Body of pancreas (tissue), 4 donors: ENCODE measurements around the gene L3MBTL3. TPM values are rescaled to one million over a fixed set of nuclear protein-coding genes. Genes with fewer than 3 reads are reported as not detected.

Experiments used
- ATAC-seq: fragments of 150-250 bp; one replicate; pipeline ENCODE4 v1.9.1; 2016
- DNase-seq, 4 donors: peaks; one replicate each; pipeline ENCODE4 v3.0.0-alpha.2; 2019
- H3K27ac ChIP-seq, 4 donors: fragments of 200-600 bp; sonication (generic); 1 replicate in 3 of 4; 2 replicates in 1 of 4; pipeline versions ENCODE4 v1.5.1 to v1.6.1; 2016 to 2019; ENCODE audit warnings: mild to moderate bottlenecking in 1 of 4, mixed read lengths in 1 of 4, moderate library complexity in 1 of 4
- H3K27me3 ChIP-seq, 2 donors: fragments of 200-600 bp; sonication (generic); one replicate each; pipeline ENCODE4 v1.6.0; 2016; ENCODE audit warnings: mild to moderate bottlenecking in 1 of 2
- H3K36me3 ChIP-seq, 2 donors: fragments of 200-600 bp; sonication (generic); replicated peaks in 1 of 2; 2 replicates each; pipeline ENCODE4 v1.5.1; 2016; ENCODE audit warnings: low read depth in 2 of 2; ENCODE audit not compliant: insufficient read depth in 1 of 2
- H3K4me1 ChIP-seq: fragments of 200-600 bp; sonication (generic); one replicate; pipeline ENCODE4 v1.6.0; 2016
- H3K4me3 ChIP-seq, 2 donors: fragments of 200-600 bp; sonication (generic); 1 replicate in 1 of 2; 2 replicates in 1 of 2; pipeline ENCODE4 v1.5.1; 2016 to 2019
- H3K9me3 ChIP-seq, 3 donors: fragments of 200-600 bp; sonication (generic); 1 replicate in 2 of 3; 2 replicates in 1 of 3; pipeline ENCODE4 v1.5.1; 2016
- POLR2A ChIP-seq, 3 donors: fragments of 450-650 bp; IDR thresholded peaks; one replicate each; pipeline ENCODE4 v1.6.1; 2016; ENCODE audit warnings: antibody characterized with exemption in 3 of 3, mild to moderate bottlenecking in 2 of 3
- WGBS, 2 donors: methylation state at CpG; one replicate each; pipeline ENCODE4 v1.1.5; 2017; 5-methylcytosine and 5-hydroxymethylcytosine counted together
- intact Hi-C: fragments of 100-400 bp; cut with DNase I; formaldehyde crosslinking; loops from one replicate; pipeline ENCODE4 v1.15.1; 2023
- total RNA-seq, 2 donors: library from RNA; depleted of rRNA; stranded (reverse); fragments of >200 nt; gene quantifications; one replicate each; pipeline ENCODE4 v1.1.0, GENCODE V29; 2016
- TF ChIP-seq, protein P1 (sequence below), 7 experiments: fragments of 450-650 bp in 4 of 7; fragments of 200-600 bp in 3 of 7; sonication (generic) in 3 of 7; IDR thresholded peaks; one replicate each; pipeline ENCODE4 v1.5.1; 2016 to 2019; ENCODE audit warnings: antibody characterized with exemption in 7 of 7

Gene L3MBTL3
- total RNA-seq, 2 donors from 2014 or later: 3.4 to 12.5 TPM

DNA sequence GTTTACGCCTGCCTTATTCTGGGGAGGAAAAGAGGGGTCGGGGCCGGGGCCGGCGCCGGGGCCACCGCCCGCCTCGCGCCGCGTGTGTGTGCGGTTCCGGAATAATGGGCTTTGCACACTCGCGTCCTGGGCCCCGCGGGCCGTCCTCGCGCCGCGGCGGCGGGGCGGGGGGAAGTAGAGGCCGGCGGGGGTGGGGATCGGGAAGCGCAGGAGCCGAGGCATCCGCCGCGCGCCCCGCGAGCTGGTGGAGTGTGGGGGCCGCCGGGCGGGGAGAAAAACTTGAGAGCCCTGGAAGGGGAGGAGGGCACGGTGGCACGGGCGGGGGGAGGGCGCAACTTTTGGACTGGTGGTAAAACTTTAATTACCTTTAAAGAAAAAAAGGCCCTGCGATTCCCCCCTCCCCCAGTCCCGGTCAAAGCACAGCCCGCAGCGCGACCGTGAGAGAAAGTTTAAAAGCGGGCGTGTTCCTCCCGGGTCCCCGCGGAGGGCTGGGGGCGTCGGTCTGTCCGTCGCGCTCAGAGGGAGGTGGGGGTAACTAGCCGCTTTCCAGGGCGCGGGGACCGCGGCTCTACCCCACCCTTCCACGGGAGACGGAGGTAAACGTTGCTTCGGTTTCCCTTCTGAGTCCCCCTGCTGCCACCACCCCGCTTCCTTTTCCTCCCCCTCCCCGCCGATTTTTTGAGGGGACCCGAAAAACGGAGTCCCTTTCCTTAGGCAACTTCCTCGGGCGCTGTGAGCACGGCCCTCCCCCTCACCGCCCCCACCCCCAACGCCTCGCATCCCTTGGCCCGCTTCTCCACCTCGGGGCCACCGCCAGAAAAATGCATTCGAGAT lies 1.9 kb downstream of the L3MBTL3 start:
- Histone ChIP-seq H3K27me3 (no peaks in the 10 kb centered on the region), H3K9me3 (no peaks in the 10 kb centered on the region), H3K4me1 (no peaks in the 10 kb centered on the region), H3K36me3 (no peaks in the 10 kb centered on the region), H3K27ac (peak overlapping the region; percentile 6 to 63 (median 38)), H3K4me3 (peak overlapping the region; percentile 35 to 68)
- peak; percentile 13 for ATAC-seq
- whole genome bisulfite sequencing, 2 donors: 0 to 1% methylated on average over 41 to 56 of the region's 84 CpGs
- TF ChIP-seq, protein P1, sequence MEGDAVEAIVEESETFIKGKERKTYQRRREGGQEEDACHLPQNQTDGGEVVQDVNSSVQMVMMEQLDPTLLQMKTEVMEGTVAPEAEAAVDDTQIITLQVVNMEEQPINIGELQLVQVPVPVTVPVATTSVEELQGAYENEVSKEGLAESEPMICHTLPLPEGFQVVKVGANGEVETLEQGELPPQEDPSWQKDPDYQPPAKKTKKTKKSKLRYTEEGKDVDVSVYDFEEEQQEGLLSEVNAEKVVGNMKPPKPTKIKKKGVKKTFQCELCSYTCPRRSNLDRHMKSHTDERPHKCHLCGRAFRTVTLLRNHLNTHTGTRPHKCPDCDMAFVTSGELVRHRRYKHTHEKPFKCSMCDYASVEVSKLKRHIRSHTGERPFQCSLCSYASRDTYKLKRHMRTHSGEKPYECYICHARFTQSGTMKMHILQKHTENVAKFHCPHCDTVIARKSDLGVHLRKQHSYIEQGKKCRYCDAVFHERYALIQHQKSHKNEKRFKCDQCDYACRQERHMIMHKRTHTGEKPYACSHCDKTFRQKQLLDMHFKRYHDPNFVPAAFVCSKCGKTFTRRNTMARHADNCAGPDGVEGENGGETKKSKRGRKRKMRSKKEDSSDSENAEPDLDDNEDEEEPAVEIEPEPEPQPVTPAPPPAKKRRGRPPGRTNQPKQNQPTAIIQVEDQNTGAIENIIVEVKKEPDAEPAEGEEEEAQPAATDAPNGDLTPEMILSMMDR (IDR thresholded peaks at IDR 0.05): no peak
- no peak for TF ChIP-seq POLR2A (IDR thresholded peaks at IDR 0.05)
- peak; percentile 10 to 32 (median 24) for DNase-seq
- intact Hi-C loops: no loop called here

GRCh38 chr6:130020907-130021629 lies 2.7 kb downstream of the L3MBTL3 start:
- intact Hi-C loops: no loop called here
- peak; percentile 76 for ATAC-seq

GRCh38 chr6:130026859-130027258 lies 8.5 kb downstream of the L3MBTL3 start:
- Histone ChIP-seq H3K27me3 (no peaks in the 10 kb centered on the region), H3K27ac (no peak overlapping the region), H3K9me3 (no peaks in the 10 kb centered on the region), H3K36me3 (no peaks in the 10 kb centered on the region), H3K4me3 (no peak overlapping the region), H3K4me1 (no peaks in the 10 kb centered on the region)
- DNase-seq: no peak
- TF ChIP-seq, protein P1 (IDR thresholded peaks at IDR 0.05): no peak
- TF ChIP-seq POLR2A (IDR thresholded peaks at IDR 0.05): no peak
- intact Hi-C loops: no loop called here
- WGBS, 2 donors: 83 to 89% methylated on average over 2 of the region's 2 CpGs
- ATAC-seq: no peak

More at GRCh38 chr6:130020907-130021629, 2.7 kb downstream of the L3MBTL3 start:
- TF ChIP-seq, protein P1 (IDR thresholded peaks at IDR 0.05): peak; percentile 59 to 91 (median 87)
- TF ChIP-seq POLR2A (IDR thresholded peaks at IDR 0.05): no peak
- H3K27ac ChIP-seq: peak overlapping the region; percentile 6 to 63 (median 38)
- H3K36me3 ChIP-seq: no peaks in the 10 kb centered on the region
- 5% methylated on average over 29 of the region's 29 CpGs for WGBS, 2 donors
- no peaks in the 10 kb centered on the region for H3K4me1 ChIP-seq
- DNase-seq: peak; percentile 79 to 88 (median 82)
- H3K9me3 ChIP-seq: no peaks in the 10 kb centered on the region
- H3K4me3 ChIP-seq: peak overlapping the region; percentile 35 to 68
- no peaks in the 10 kb centered on the region for H3K27me3 ChIP-seq

GRCh38 chr6:130027948-130028347 lies 9.6 kb downstream of the L3MBTL3 start:
- no peaks in the 10 kb centered on the region for H3K27me3 ChIP-seq
- intact Hi-C loops: no loop called here
- H3K4me1 ChIP-seq: no peaks in the 10 kb centered on the region
- 65 to 89% methylated on average over 1 of the region's 1 CpG for WGBS, 2 donors
- ATAC-seq (no peak), DNase-seq (no peak)
- TF ChIP-seq, protein P1 (IDR thresholded peaks at IDR 0.05): no peak
- TF ChIP-seq POLR2A (IDR thresholded peaks at IDR 0.05): no peak
- no peak overlapping the region for H3K4me3 ChIP-seq
- no peak overlapping the region for H3K27ac ChIP-seq
- H3K9me3 ChIP-seq: no peaks in the 10 kb centered on the region
- H3K36me3 ChIP-seq: no peaks in the 10 kb centered on the region
